ENCODE measurements around the gene GPR21.

Gene GPR21

GRCh38 chr9:123033352-123033751, at the start of gene GPR21:
TSS of gene GPR21 (plus strand) at chr9:123033667. CDS start at chr9:123034567, 900 bp downstream.
- DNase-seq, result peak; percentile 26

- no peak for DNase-seq
These were observed 47.5 kb upstream of the GPR21 start for GRCh38 chr9:122986010-122986409.

GRCh38 chr9:122988141-122988540, 45.3 kb upstream of the GPR21 start:
- DNase-seq, result no peak

GRCh38 chr9:122988920-122989621, 44.4 kb upstream of the GPR21 start:
- no peak for DNase-seq

- peak; percentile 9 for DNase-seq
These were observed 42.1 kb upstream of the GPR21 start for GRCh38 chr9:122991370-122991830.

- DNase-seq, result no peak
These were observed 36.9 kb upstream of the GPR21 start for GRCh38 chr9:122996586-122996985.

GRCh38 chr9:122998448-122998847, 35.0 kb upstream of the GPR21 start:
- DNase-seq, result no peak

GRCh38 chr9:123000371-123001068, 32.9 kb upstream of the GPR21 start:
- DNase-seq, result no peak

GRCh38 chr9:123002754-123003153, 30.7 kb upstream of the GPR21 start:
- DNase-seq, result peak; percentile 25

- DNase-seq, result no peak
These were observed 30.0 kb upstream of the GPR21 start for GRCh38 chr9:123003466-123003865.

- no peak for DNase-seq
These were observed 27.5 kb upstream of the GPR21 start for GRCh38 chr9:123005964-123006363.

GRCh38 chr9:123007269-123007668, 26.2 kb upstream of the GPR21 start:
- no peak for DNase-seq

GRCh38 chr9:123008909-123009308, 24.6 kb upstream of the GPR21 start:
- no peak for DNase-seq

GRCh38 chr9:123011380-123011779, 22.1 kb upstream of the GPR21 start:
- no peak for DNase-seq

GRCh38 chr9:123011878-123012528, 21.5 kb upstream of the GPR21 start:
- no peak for DNase-seq

GRCh38 chr9:123016631-123017030, 16.8 kb upstream of the GPR21 start:
- no peak for DNase-seq

GRCh38 chr9:123020796-123021195, 12.7 kb upstream of the GPR21 start:
- DNase-seq, result no peak

GRCh38 chr9:123026425-123026824, 7.0 kb upstream of the GPR21 start:
- DNase-seq, result no peak

GRCh38 chr9:123027517-123027916, 6.0 kb upstream of the GPR21 start:
- DNase-seq, result no peak

- no peak for DNase-seq
These were observed 5.3 kb upstream of the GPR21 start for GRCh38 chr9:123028136-123028535.

- DNase-seq, result no peak
These were observed 4.5 kb upstream of the GPR21 start for GRCh38 chr9:123028973-123029372.

GRCh38 chr9:123031963-123032362, 1.5 kb upstream of the GPR21 start:
- no peak for DNase-seq

GRCh38 chr9:123033864-123034601, 566 bp downstream of the GPR21 start:
- peak; percentile 37 for DNase-seq

All from GDM1 (cell line).